GM12872 (cell line): Measurements from ENCODE around the gene TAS1R2.

ENCODE experiments used
- CTCF ChIP-seq: IDR thresholded peaks from 3 replicates; pipeline ENCODE4 v1.5.1; 2011; ENCODE audit warnings: low read depth, mild to moderate bottlenecking, low read length, moderate library complexity; ENCODE audit not compliant: insufficient read depth

TAS1R2 gene

GRCh38 chr1:18852501-18852900, 7.0 kb downstream of the TAS1R2 start:
- TF ChIP-seq CTCF, result no peak

- no peak for TF ChIP-seq CTCF
Observed at GRCh38 chr1:18849261-18849711, 10.2 kb downstream of the TAS1R2 start.

GRCh38 chr1:18840145-18840544, 19.3 kb downstream of the TAS1R2 start:
- TF ChIP-seq CTCF, result no peak

GRCh38 chr1:18836654-18837053, 22.8 kb downstream of the TAS1R2 start:
- TF ChIP-seq CTCF, result no peak

GRCh38 chr1:18831656-18832055, 27.8 kb downstream of the TAS1R2 start:
- TF ChIP-seq CTCF, result no peak

- TF ChIP-seq CTCF, result no peak
Observed at GRCh38 chr1:18830596-18830995, 28.9 kb downstream of the TAS1R2 start.

GRCh38 chr1:18829671-18830070, 29.8 kb downstream of the TAS1R2 start:
- TF ChIP-seq CTCF, result no peak

GRCh38 chr1:18828224-18828623, 31.2 kb downstream of the TAS1R2 start:
- 0 out of 3 replicates have a peak, but pooled peaks have one; percentile 8 for TF ChIP-seq CTCF
